Measurements from ENCODE around the gene AP1M2.

AP1M2 gene

GRCh38 chr19:10557603-10558197, 29.4 kb downstream of the AP1M2 start:
- H3K9me3 ChIP-seq (ENCODE audit: insufficient read depth, low read length): no peaks in the 10 kb centered on the region
- no peaks in the 10 kb centered on the region; the same call in 1 of the 2 replicates for H4K20me1 ChIP-seq (ENCODE audit: low read depth, low read length)
- no peak overlapping the region for H2AFZ ChIP-seq (ENCODE audit: low read depth, low read length, severe bottlenecking)
- no peak overlapping the region for H3K27ac ChIP-seq (ENCODE audit: low read depth, low read length)
- no peaks in the 10 kb centered on the region for H3K27me3 ChIP-seq (ENCODE audit: low read length)
- H3K9me2 ChIP-seq (replicated peaks; ENCODE audit: insufficient read depth, low read length): no peaks in the 10 kb centered on the region
- H3K4me2 ChIP-seq (ENCODE audit: low read depth, low read length, poor library complexity, severe bottlenecking): no peak overlapping the region
- TF ChIP-seq CTCF (IDR thresholded peaks at IDR 0.05; ENCODE audit: insufficient read depth, low read length, poor library complexity, severe bottlenecking) (no peak), EZH2phosphoT487 (conservative IDR thresholded peaks at IDR 0.05; ENCODE audit: low read length) (no peak)
- no peaks in the 10 kb centered on the region for H3K79me2 ChIP-seq (ENCODE audit: insufficient read depth, low read length)
- peaks cover 33% of the 10 kb centered on the region for H3F3A ChIP-seq (ENCODE audit: insufficient read depth)
- H3K9ac ChIP-seq (ENCODE audit: low read length): no peak overlapping the region
- no peak overlapping the region for H3K4me3 ChIP-seq (ENCODE audit: insufficient read depth, low read length, poor library complexity, severe bottlenecking)
- H3K36me3 ChIP-seq (ENCODE audit: low read length): peaks cover 2% of the 10 kb centered on the region; the same call in 1 of the 2 replicates

GRCh38 chr19:10555610-10555973, 31.5 kb downstream of the AP1M2 start:
- no peaks in the 10 kb centered on the region; the same call in 1 of the 2 replicates for H4K20me1 ChIP-seq (ENCODE audit: low read depth, low read length)
- H3K9ac ChIP-seq (ENCODE audit: low read length): no peak overlapping the region
- peaks cover 3% of the 10 kb centered on the region; the same call in 1 of the 2 replicates for H3K36me3 ChIP-seq (ENCODE audit: low read length)
- H3K4me2 ChIP-seq (ENCODE audit: low read depth, low read length, poor library complexity, severe bottlenecking): no peak overlapping the region
- H3F3A ChIP-seq (ENCODE audit: insufficient read depth): peaks cover 36% of the 10 kb centered on the region
- TF ChIP-seq EZH2phosphoT487 (conservative IDR thresholded peaks at IDR 0.05; ENCODE audit: low read length): no peak
- no peak for TF ChIP-seq CTCF (IDR thresholded peaks at IDR 0.05; ENCODE audit: insufficient read depth, low read length, poor library complexity, severe bottlenecking)
- no peak overlapping the region for H2AFZ ChIP-seq (ENCODE audit: low read depth, low read length, severe bottlenecking)
- no peaks in the 10 kb centered on the region for H3K9me3 ChIP-seq (ENCODE audit: insufficient read depth, low read length)
- H3K27ac ChIP-seq (ENCODE audit: low read depth, low read length): no peak overlapping the region
- no peaks in the 10 kb centered on the region for H3K79me2 ChIP-seq (ENCODE audit: insufficient read depth, low read length)
- no peak overlapping the region for H3K4me3 ChIP-seq (ENCODE audit: insufficient read depth, low read length, poor library complexity, severe bottlenecking)
- H3K9me2 ChIP-seq (replicated peaks; ENCODE audit: insufficient read depth, low read length): no peaks in the 10 kb centered on the region
- H3K27me3 ChIP-seq (ENCODE audit: low read length): no peaks in the 10 kb centered on the region

GRCh38 chr19:10554760-10555609, 32.1 kb downstream of the AP1M2 start:
- H3K27ac ChIP-seq (ENCODE audit: low read depth, low read length): peak overlapping the region; percentile 93
- H4K20me1 ChIP-seq (ENCODE audit: low read depth, low read length): no peaks in the 10 kb centered on the region; the same call in 1 of the 2 replicates
- H3K4me3 ChIP-seq (ENCODE audit: insufficient read depth, low read length, poor library complexity, severe bottlenecking): no peak overlapping the region
- peaks cover 3% of the 10 kb centered on the region; the same call in 1 of the 2 replicates for H3K36me3 ChIP-seq (ENCODE audit: low read length)
- H3K27me3 ChIP-seq (ENCODE audit: low read length): no peaks in the 10 kb centered on the region
- H3K79me2 ChIP-seq (ENCODE audit: insufficient read depth, low read length): no peaks in the 10 kb centered on the region
- H2AFZ ChIP-seq (ENCODE audit: low read depth, low read length, severe bottlenecking): no peak overlapping the region
- no peak for TF ChIP-seq CTCF (IDR thresholded peaks at IDR 0.05; ENCODE audit: insufficient read depth, low read length, poor library complexity, severe bottlenecking)
- TF ChIP-seq EZH2phosphoT487 (conservative IDR thresholded peaks at IDR 0.05; ENCODE audit: low read length): no peak
- H3F3A ChIP-seq (ENCODE audit: insufficient read depth): peaks cover 36% of the 10 kb centered on the region
- H3K9ac ChIP-seq (ENCODE audit: low read length): peak overlapping the region; percentile 42; the same call in 1 of the 2 replicates
- no peaks in the 10 kb centered on the region for H3K9me2 ChIP-seq (replicated peaks; ENCODE audit: insufficient read depth, low read length)
- peak overlapping the region; percentile 47 for H3K4me2 ChIP-seq (ENCODE audit: low read depth, low read length, poor library complexity, severe bottlenecking)
- H3K9me3 ChIP-seq (ENCODE audit: insufficient read depth, low read length): no peaks in the 10 kb centered on the region

Data from SU-DHL-6 (cell line).